SW480 (cell line): ENCODE measurements around the gene PPM1J.

Source experiments
- DNase-seq: peaks from one replicate; pipeline ENCODE4 v3.0.0-alpha.2; 2016; ENCODE audit warnings: low spot score

Gene PPM1J

GRCh38 chr1:112687361-112687760, 27.8 kb downstream of the PPM1J start:
- DNase-seq = no peak

- peak; percentile 8 for DNase-seq
These were observed 28.3 kb downstream of the PPM1J start for GRCh38 chr1:112686835-112687234.

GRCh38 chr1:112686417-112686816, 28.7 kb downstream of the PPM1J start:
- no peak for DNase-seq

GRCh38 chr1:112685913-112686312, 29.2 kb downstream of the PPM1J start:
- no peak for DNase-seq

GRCh38 chr1:112678605-112679004, 36.5 kb downstream of the PPM1J start:
- no peak for DNase-seq

GRCh38 chr1:112677501-112677900, 37.6 kb downstream of the PPM1J start:
- no peak for DNase-seq

GRCh38 chr1:112676543-112676942, 38.6 kb downstream of the PPM1J start:
- no peak for DNase-seq

- DNase-seq = no peak
These were observed 39.3 kb downstream of the PPM1J start for GRCh38 chr1:112675728-112676381.

GRCh38 chr1:112674986-112675727, 40.0 kb downstream of the PPM1J start:
- peak; percentile 31 for DNase-seq

GRCh38 chr1:112674440-112674985, 40.6 kb downstream of the PPM1J start, which contains the start of gene MOV10:
Gene MOV10 (plus strand): TSS chr1:112674659. CDS start chr1:112674913, 254 bp downstream.
- DNase-seq = peak; percentile 69

- DNase-seq = peak; percentile 60
These were observed 41.3 kb downstream of the PPM1J start for GRCh38 chr1:112673592-112674439.

- no peak for DNase-seq
These were observed 42.3 kb downstream of the PPM1J start for GRCh38 chr1:112672842-112673241.

GRCh38 chr1:112672009-112672408, 43.1 kb downstream of the PPM1J start:
- DNase-seq = no peak

- no peak for DNase-seq
These were observed 48.2 kb downstream of the PPM1J start for GRCh38 chr1:112666946-112667345.

- DNase-seq = no peak
These were observed 49.3 kb downstream of the PPM1J start for GRCh38 chr1:112665857-112666256.
